Osteoblast (primary cell): ENCODE measurements around the gene MYO10. TPM values are rescaled to one million over a fixed set of nuclear protein-coding genes. Genes with fewer than 3 reads are reported as not detected.
"Not testable (repeated sequence)": the region's sequence is repeated elsewhere in the genome, so short reads cannot be mapped to it uniquely, and the experiment has no call there.

Source experiments
- DNase-seq: peaks from one replicate; pipeline ENCODE4 v3.0.0; 2011; ENCODE audit warnings: low spot score, mixed read lengths; ENCODE audit not compliant: insufficient read length; ENCODE audit errors: missing footprints
- H2AFZ ChIP-seq: 2 replicates; pipeline ENCODE4 v1.6.0; 2011; ENCODE audit warnings: mild to moderate bottlenecking, low read length
- H3K27ac ChIP-seq: 2 replicates; pipeline ENCODE4 v1.5.1; 2011; ENCODE audit warnings: mild to moderate bottlenecking, low read depth, low read length, moderate library complexity
- H3K27me3 ChIP-seq: 2 replicates; pipeline ENCODE4 v1.6.0; 2012; ENCODE audit warnings: mild to moderate bottlenecking, control low read depth, inconsistent platforms, low read length, moderate library complexity; ENCODE audit not compliant: insufficient read depth
- H3K36me3 ChIP-seq: 2 replicates; pipeline ENCODE4 v1.5.1; 2011; ENCODE audit warnings: mild to moderate bottlenecking, low read length, control low read depth, moderate library complexity; ENCODE audit not compliant: insufficient read depth
- H3K4me1 ChIP-seq: 2 replicates; pipeline ENCODE4 v1.5.1; 2011; ENCODE audit warnings: mild to moderate bottlenecking, low read length, control low read depth, moderate library complexity; ENCODE audit not compliant: insufficient read depth
- H3K4me2 ChIP-seq: 2 replicates; pipeline ENCODE4 v1.6.0; 2011; ENCODE audit warnings: mild to moderate bottlenecking, low read length; ENCODE audit not compliant: insufficient read depth
- H3K4me3 ChIP-seq: fragments of 200-600 bp; sonication (generic); 3 replicates; pipeline ENCODE4 v1.5.1; 2012; ENCODE audit warnings: mild to moderate bottlenecking, low read length, inconsistent platforms; ENCODE audit not compliant: insufficient read depth
- H3K79me2 ChIP-seq: 2 replicates; pipeline ENCODE4 v1.6.0; 2012; ENCODE audit warnings: mild to moderate bottlenecking, low read length, control low read depth, inconsistent platforms; ENCODE audit not compliant: insufficient read depth
- H3K9me3 ChIP-seq: 2 replicates; pipeline ENCODE4 v1.5.1; 2011; ENCODE audit warnings: low read depth, low read length, control low read depth
- H4K20me1 ChIP-seq: 2 replicates; pipeline ENCODE4 v1.6.0; 2012; ENCODE audit warnings: mild to moderate bottlenecking, low read length, control low read depth; ENCODE audit not compliant: insufficient read depth
- CTCF ChIP-seq: IDR thresholded peaks from 2 replicates; pipeline ENCODE4 v1.5.1; 2011; ENCODE audit warnings: mild to moderate bottlenecking, low read depth, low read length, moderate library complexity; ENCODE audit errors: extremely low read depth
- total RNA-seq: library from RNA; depleted of rRNA; stranded (reverse); fragments of >200 nt; gene quantifications from 2 replicates; pipeline ENCODE4 v1.2.3, GENCODE V29; 2012

The MYO10 gene
- total RNA-seq, 1 donor: 40.9 TPM

GRCh38 chr5:16877267-16877935, 58.7 kb downstream of the MYO10 start:
- Histone ChIP-seq H3K9me3 (no peaks in the 10 kb centered on the region), H2AFZ (no peak overlapping the region), H3K4me2 (no peak overlapping the region), H3K4me3 (no peak overlapping the region), H3K36me3 (peaks cover 11% of the 10 kb centered on the region), H3K27ac (no peak overlapping the region), H3K79me2 (peaks cover 92% of the 10 kb centered on the region), H3K4me1 (no peaks in the 10 kb centered on the region), H3K27me3 (no peaks in the 10 kb centered on the region), H4K20me1 (peaks cover 25% of the 10 kb centered on the region)
- no peak for DNase-seq
- no peak for TF ChIP-seq CTCF

GRCh38 chr5:16874424-16874823, 61.7 kb downstream of the MYO10 start:
- not testable (repeated sequence) for H3K4me2 ChIP-seq, DNase-seq, H3K4me3 ChIP-seq, H3K9me3 ChIP-seq, H3K27ac ChIP-seq, H3K27me3 ChIP-seq, H2AFZ ChIP-seq
- peaks cover 30% of the 10 kb centered on the region for H4K20me1 ChIP-seq
- peaks cover 11% of the 10 kb centered on the region for H3K36me3 ChIP-seq
- peaks cover 84% of the 10 kb centered on the region for H3K79me2 ChIP-seq
- peaks cover 23% of the 10 kb centered on the region for H3K4me1 ChIP-seq

GRCh38 chr5:16871746-16872339, 64.2 kb downstream of the MYO10 start:
- peak; percentile 81 for DNase-seq
- no peaks in the 10 kb centered on the region for H3K9me3 ChIP-seq
- H3K4me3 ChIP-seq: no peak overlapping the region
- no peaks in the 10 kb centered on the region for H3K27me3 ChIP-seq
- H3K36me3 ChIP-seq: peaks cover 11% of the 10 kb centered on the region
- H4K20me1 ChIP-seq: peaks cover 21% of the 10 kb centered on the region
- H2AFZ ChIP-seq: no peak overlapping the region
- peaks cover 23% of the 10 kb centered on the region for H3K4me1 ChIP-seq
- peak overlapping the region; percentile 13 for H3K4me2 ChIP-seq
- peak overlapping the region; percentile 78 for H3K27ac ChIP-seq
- peaks cover 84% of the 10 kb centered on the region for H3K79me2 ChIP-seq
- no peak for TF ChIP-seq CTCF

- Histone ChIP-seq H3K9me3 (no peaks in the 10 kb centered on the region), H3K27ac (peak overlapping the region; percentile 78), H3K4me1 (peaks cover 23% of the 10 kb centered on the region), H3K27me3 (no peaks in the 10 kb centered on the region), H4K20me1 (peaks cover 28% of the 10 kb centered on the region), H3K79me2 (peaks cover 86% of the 10 kb centered on the region), H3K36me3 (peaks cover 11% of the 10 kb centered on the region), H3K4me2 (peak overlapping the region; percentile 13), H3K4me3 (no peak overlapping the region), H2AFZ (no peak overlapping the region)
- DNase-seq: no peak
- peak; percentile 8 for TF ChIP-seq CTCF
Observed at GRCh38 chr5:16870878-16871277, 65.2 kb downstream of the MYO10 start.
